Activated naive CD4-positive, alpha-beta T cell treated with anti-CD3 and anti-CD28 coated beads, Interleukin-2, amount 50 U/mL, for 24 hours (primary cell): ENCODE data around the gene TBC1D30.
"Not testable (repeated sequence)": the region's sequence is repeated elsewhere in the genome, so short reads cannot be mapped to it uniquely, and the experiment has no call there.

Experiments used
- H3K27ac Mint-ChIP-seq: one replicate; pipeline ENCODE4 v1.8.0; 2021; ENCODE audit warnings: mild to moderate bottlenecking, mixed read lengths
- H3K27me3 Mint-ChIP-seq: one replicate; pipeline ENCODE4 v1.8.0; 2021; ENCODE audit warnings: mixed read lengths
- H3K36me3 Mint-ChIP-seq: one replicate; pipeline ENCODE4 v1.8.0; 2021; ENCODE audit warnings: mixed read lengths
- H3K4me1 Mint-ChIP-seq: one replicate; pipeline ENCODE4 v1.8.0; 2021; ENCODE audit warnings: mixed read lengths
- H3K4me3 Mint-ChIP-seq: one replicate; pipeline ENCODE4 v1.8.0; 2021; ENCODE audit warnings: mild to moderate bottlenecking, mixed read lengths
- H3K9me3 Mint-ChIP-seq: one replicate; pipeline ENCODE4 v1.8.0; 2021; ENCODE audit warnings: mixed read lengths

The TBC1D30 gene

GRCh38 chr12:64824500-64825142, at the start of gene TBC1D30:
TBC1D30 (plus strand) TSS chr12:64824647; CDS start chr12:64824880, 233 bp downstream.
- Mint-ChIP-seq H3K4me1 (peaks cover 14% of the 10 kb centered on the region), H3K36me3 (peaks cover 6% of the 10 kb centered on the region), H3K27ac (no peak within 1 kb of the TSS), H3K4me3 (peak within 1 kb of the TSS; percentile 72), H3K27me3 (peaks cover 39% of the 10 kb centered on the region), H3K9me3 (no peaks in the 10 kb centered on the region)

GRCh38 chr12:64775147-64775736, 49.2 kb upstream of the TBC1D30 start:
- Mint-ChIP-seq H3K9me3 (peaks cover 37% of the 10 kb centered on the region), H3K36me3 (peaks cover 20% of the 10 kb centered on the region), H3K27me3 (peaks cover 48% of the 10 kb centered on the region)
- H3K4me3 Mint-ChIP-seq, H3K4me1 Mint-ChIP-seq, H3K27ac Mint-ChIP-seq: not testable (repeated sequence)

GRCh38 chr12:64779354-64779974, 45.0 kb upstream of the TBC1D30 start:
- H3K36me3 Mint-ChIP-seq: peaks cover 12% of the 10 kb centered on the region
- H3K4me1 Mint-ChIP-seq: peaks cover 18% of the 10 kb centered on the region
- peak overlapping the region; percentile 81 for H3K4me3 Mint-ChIP-seq
- H3K27ac Mint-ChIP-seq: no peak overlapping the region
- H3K27me3 Mint-ChIP-seq: peaks cover 61% of the 10 kb centered on the region
- peaks cover 30% of the 10 kb centered on the region for H3K9me3 Mint-ChIP-seq

GRCh38 chr12:64780132-64780530, 44.3 kb upstream of the TBC1D30 start:
- Mint-ChIP-seq H3K4me3 (peak overlapping the region; percentile 81), H3K27me3 (peaks cover 62% of the 10 kb centered on the region), H3K9me3 (peaks cover 28% of the 10 kb centered on the region), H3K27ac (no peak overlapping the region), H3K36me3 (peaks cover 11% of the 10 kb centered on the region), H3K4me1 (peaks cover 18% of the 10 kb centered on the region)

GRCh38 chr12:64780531-64781279, 43.7 kb upstream of the TBC1D30 start:
- Mint-ChIP-seq H3K4me3 (peak overlapping the region; percentile 84), H3K27ac (no peak overlapping the region), H3K36me3 (peaks cover 5% of the 10 kb centered on the region), H3K9me3 (peaks cover 23% of the 10 kb centered on the region), H3K27me3 (peaks cover 62% of the 10 kb centered on the region), H3K4me1 (peaks cover 18% of the 10 kb centered on the region)

- Mint-ChIP-seq H3K9me3 (peaks cover 14% of the 10 kb centered on the region), H3K27me3 (peaks cover 55% of the 10 kb centered on the region), H3K4me1 (peaks cover 18% of the 10 kb centered on the region), H3K27ac (peak overlapping the region; percentile 56), H3K36me3 (peaks cover 2% of the 10 kb centered on the region), H3K4me3 (peak overlapping the region; percentile 84)
Observed at GRCh38 chr12:64781280-64782190, 42.9 kb upstream of the TBC1D30 start.

- Mint-ChIP-seq H3K9me3 (peaks cover 6% of the 10 kb centered on the region), H3K4me3 (peak overlapping the region; percentile 84), H3K27ac (no peak overlapping the region), H3K27me3 (peaks cover 48% of the 10 kb centered on the region), H3K4me1 (peaks cover 18% of the 10 kb centered on the region), H3K36me3 (peaks cover 2% of the 10 kb centered on the region)
Observed at GRCh38 chr12:64782191-64782876, 42.1 kb upstream of the TBC1D30 start.

GRCh38 chr12:64785838-64786237, 38.6 kb upstream of the TBC1D30 start:
- Mint-ChIP-seq H3K27me3 (peaks cover 32% of the 10 kb centered on the region), H3K36me3 (no peaks in the 10 kb centered on the region), H3K9me3 (no peaks in the 10 kb centered on the region), H3K27ac (no peak overlapping the region), H3K4me1 (peaks cover 14% of the 10 kb centered on the region), H3K4me3 (no peak overlapping the region)

- H3K27me3 Mint-ChIP-seq: peaks cover 7% of the 10 kb centered on the region
- peaks cover 2% of the 10 kb centered on the region for H3K36me3 Mint-ChIP-seq
- H3K27ac Mint-ChIP-seq: no peak overlapping the region
- no peaks in the 10 kb centered on the region for H3K9me3 Mint-ChIP-seq
- H3K4me3 Mint-ChIP-seq: no peak overlapping the region
- H3K4me1 Mint-ChIP-seq: no peaks in the 10 kb centered on the region
Observed at GRCh38 chr12:64790166-64790565, 34.3 kb upstream of the TBC1D30 start.

GRCh38 chr12:64791036-64791435, 33.4 kb upstream of the TBC1D30 start:
- H3K36me3 Mint-ChIP-seq: peaks cover 2% of the 10 kb centered on the region
- no peaks in the 10 kb centered on the region for H3K9me3 Mint-ChIP-seq
- H3K4me3 Mint-ChIP-seq: no peak overlapping the region
- no peak overlapping the region for H3K27ac Mint-ChIP-seq
- no peaks in the 10 kb centered on the region for H3K4me1 Mint-ChIP-seq
- peaks cover 2% of the 10 kb centered on the region for H3K27me3 Mint-ChIP-seq

- Mint-ChIP-seq H3K4me1 (no peaks in the 10 kb centered on the region), H3K9me3 (no peaks in the 10 kb centered on the region), H3K27ac (no peak overlapping the region), H3K4me3 (no peak overlapping the region), H3K27me3 (peaks cover 2% of the 10 kb centered on the region), H3K36me3 (peaks cover 2% of the 10 kb centered on the region)
Observed at GRCh38 chr12:64792128-64792527, 32.3 kb upstream of the TBC1D30 start.

- peaks cover 2% of the 10 kb centered on the region for H3K36me3 Mint-ChIP-seq
Observed at GRCh38 chr12:64793610-64794009, 30.8 kb upstream of the TBC1D30 start.

GRCh38 chr12:64794305-64794704, 30.1 kb upstream of the TBC1D30 start:
- Mint-ChIP-seq H3K9me3 (no peaks in the 10 kb centered on the region), H3K27ac (no peak overlapping the region)

More at GRCh38 chr12:64793610-64794009, 30.8 kb upstream of the TBC1D30 start:
- no peak overlapping the region for H3K4me3 Mint-ChIP-seq
- H3K27ac Mint-ChIP-seq: no peak overlapping the region
- H3K27me3 Mint-ChIP-seq: no peaks in the 10 kb centered on the region
- H3K9me3 Mint-ChIP-seq: no peaks in the 10 kb centered on the region
- H3K4me1 Mint-ChIP-seq: no peaks in the 10 kb centered on the region

GRCh38 chr12:64796205-64796845, 28.1 kb upstream of the TBC1D30 start:
- no peak overlapping the region for H3K27ac Mint-ChIP-seq
- no peaks in the 10 kb centered on the region for H3K9me3 Mint-ChIP-seq
- no peak overlapping the region for H3K4me3 Mint-ChIP-seq
- H3K36me3 Mint-ChIP-seq: no peaks in the 10 kb centered on the region
- H3K27me3 Mint-ChIP-seq: peaks cover 9% of the 10 kb centered on the region
- no peaks in the 10 kb centered on the region for H3K4me1 Mint-ChIP-seq

More at GRCh38 chr12:64794305-64794704, 30.1 kb upstream of the TBC1D30 start:
- Mint-ChIP-seq H3K4me3 (no peak overlapping the region), H3K27me3 (no peaks in the 10 kb centered on the region), H3K4me1 (no peaks in the 10 kb centered on the region), H3K36me3 (peaks cover 2% of the 10 kb centered on the region)
